HEK293T (cell line): Measurements from ENCODE around the gene SH3RF2.

ENCODE experiments used
- ARNT ChIP-seq: fragments of 450-650 bp; IDR thresholded peaks from 2 replicates; pipeline ENCODE4 v1.6.1; 2017; ENCODE audit warnings: mild to moderate bottlenecking
- BHLHE40 ChIP-seq: fragments of 450-650 bp; IDR thresholded peaks from 2 replicates; pipeline ENCODE4 v1.6.1; 2016; ENCODE audit warnings: mild to moderate bottlenecking, moderate library complexity, borderline replicate concordance
- CTBP1 ChIP-seq: fragments of 450-650 bp; IDR thresholded peaks from 2 replicates; pipeline ENCODE4 v1.6.1; 2016; ENCODE audit warnings: borderline replicate concordance
- ELF4 ChIP-seq: fragments of 450-650 bp; IDR thresholded peaks from 2 replicates; pipeline ENCODE4 v1.6.1; 2017; ENCODE audit warnings: antibody characterized with exemption
- FOXM1 ChIP-seq: fragments of 450-650 bp; IDR thresholded peaks from 2 replicates; pipeline ENCODE4 v1.6.1; 2017; ENCODE audit warnings: mild to moderate bottlenecking, borderline replicate concordance
- HDGF ChIP-seq: fragments of 450-650 bp; IDR thresholded peaks from 2 replicates; pipeline ENCODE4 v1.6.1; 2017; ENCODE audit warnings: antibody characterized with exemption, borderline replicate concordance
- SP1 ChIP-seq: fragments of 450-650 bp; IDR thresholded peaks from 2 replicates; pipeline ENCODE4 v1.6.1; 2017
- SUZ12 ChIP-seq: fragments of 450-650 bp; IDR thresholded peaks from 2 replicates; pipeline ENCODE4 v1.6.1; 2016; ENCODE audit warnings: mild to moderate bottlenecking
- TARDBP ChIP-seq: fragments of 450-650 bp; IDR thresholded peaks from 2 replicates; pipeline ENCODE4 v1.6.1; 2016

- TF ChIP-seq TARDBP (no peak), SP1 (no peak), SUZ12 (no peak), FOXM1 (no peak), HDGF (no peak), CTBP1 (no peak), ARNT (no peak), BHLHE40 (no peak), ELF4 (no peak)
Observed at GRCh38 chr5:145999208-145999607, 62.8 kb downstream of the SH3RF2 start.
